DND-41 (cell line): ENCODE results near the gene PDIA2.

Source experiments
- ATAC-seq: fragments of 200-7000 bp; cut with Tn5 transposase; 3 replicates; pipeline ENCODE4 v1.9.1; 2021; ENCODE audit warnings: low read depth; ENCODE audit not compliant: insufficient read depth
- DNase-seq: peaks from one replicate; pipeline ENCODE4 v3.0.0-alpha.2; 2020
- H2AFZ ChIP-seq: 2 replicates; pipeline ENCODE4 v1.6.0; 2012; ENCODE audit warnings: low read depth, low read length
- H3K27ac ChIP-seq: 2 replicates; pipeline ENCODE4 v1.5.1; 2012; ENCODE audit warnings: low read length, inconsistent platforms
- H3K27me3 ChIP-seq: fragments of 200-600 bp; sonication (generic); 2 replicates; pipeline ENCODE4 v1.6.0; 2012; ENCODE audit warnings: low read length, mild to moderate bottlenecking, inconsistent platforms; ENCODE audit not compliant: insufficient read depth, poor library complexity
- H3K36me3 ChIP-seq: 2 replicates; pipeline ENCODE4 v1.5.1; 2012; ENCODE audit warnings: low read length, inconsistent platforms; ENCODE audit not compliant: insufficient read depth
- H3K4me1 ChIP-seq: 2 replicates; pipeline ENCODE4 v1.5.1; 2012; ENCODE audit warnings: mild to moderate bottlenecking, low read length; ENCODE audit not compliant: insufficient read depth
- H3K4me2 ChIP-seq: 2 replicates; pipeline ENCODE4 v1.6.0; 2012; ENCODE audit warnings: mild to moderate bottlenecking, moderate library complexity, low read length, inconsistent platforms; ENCODE audit not compliant: insufficient read depth
- H3K4me3 ChIP-seq, 2 experiments: fragments of 200-600 bp in 1 of 2; shearing (Covaris generic) in 1 of 2; 2 replicates each; pipeline ENCODE4 v1.5.1; 2012 to 2016; ENCODE audit warnings: inconsistent platforms in 2 of 2, low read length in 2 of 2, mild to moderate bottlenecking in 2 of 2, low read depth in 1 of 2, moderate library complexity in 1 of 2
- H3K79me2 ChIP-seq: 2 replicates; pipeline ENCODE4 v1.6.0; 2012; ENCODE audit warnings: low read length, inconsistent platforms; ENCODE audit not compliant: insufficient read depth
- H3K9ac ChIP-seq: 2 replicates; pipeline ENCODE4 v1.6.0; 2012; ENCODE audit warnings: low read depth, mild to moderate bottlenecking, inconsistent platforms, low read length, moderate library complexity
- H3K9me3 ChIP-seq: 2 replicates; pipeline ENCODE4 v1.5.1; 2012; ENCODE audit warnings: low read length, moderate library complexity, mild to moderate bottlenecking, inconsistent platforms; ENCODE audit not compliant: insufficient read depth, severe bottlenecking
- H4K20me1 ChIP-seq: 2 replicates; pipeline ENCODE4 v1.6.0; 2012; ENCODE audit warnings: low read length; ENCODE audit not compliant: insufficient read depth
- EZH2 ChIP-seq: IDR thresholded peaks from 3 replicates; pipeline ENCODE4 v1.6.1; 2012; ENCODE audit warnings: borderline replicate concordance, low read depth, mild to moderate bottlenecking, moderate library complexity, low read length, inconsistent platforms; ENCODE audit not compliant: severe bottlenecking
- TF ChIP-seq, protein P1 (sequence below): IDR thresholded peaks from 2 replicates; pipeline ENCODE4 v1.5.1; 2012; ENCODE audit warnings: borderline replicate concordance, low read length, moderate library complexity, mild to moderate bottlenecking; ENCODE audit not compliant: poor library complexity, severe bottlenecking; ENCODE audit errors: extremely low read depth

Gene PDIA2

DNA sequence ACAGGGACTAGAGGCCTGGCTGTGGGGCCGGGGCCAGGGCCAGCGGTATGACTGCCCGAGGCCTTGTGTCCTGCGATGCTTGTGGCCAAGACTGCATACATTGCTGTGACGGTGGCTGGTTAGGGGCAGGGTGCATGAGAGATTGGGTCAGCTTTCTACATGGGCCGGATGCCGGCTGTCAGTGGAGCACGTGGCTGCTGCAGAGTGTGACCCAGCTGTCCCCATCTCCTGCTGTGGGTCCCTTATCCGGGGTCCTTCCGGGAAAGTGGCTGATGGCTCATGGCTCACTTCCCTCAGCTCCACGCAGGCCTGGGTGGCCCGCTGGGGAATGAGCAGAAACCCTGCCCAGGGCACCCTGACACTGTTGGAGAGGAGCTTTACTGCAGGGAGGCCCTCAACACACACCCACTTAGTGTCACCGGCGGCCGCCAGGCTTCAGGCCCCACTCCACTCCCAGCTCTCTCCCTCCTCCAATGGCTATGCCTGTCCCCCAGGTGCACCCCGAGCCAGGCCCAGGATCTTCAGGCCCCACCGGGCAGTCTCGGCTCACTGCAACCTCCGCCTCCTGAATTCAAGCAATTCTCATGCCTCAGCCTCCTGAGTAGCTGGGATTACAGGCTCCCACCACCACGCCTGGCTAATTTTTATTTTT, 6.4 kb upstream of the PDIA2 start:
- Histone ChIP-seq H3K9me3 (no peaks in the 10 kb centered on the region), H3K4me1 (peaks cover 3% of the 10 kb centered on the region; the same call in 1 of the 2 replicates), H3K4me3 (no peak overlapping the region), H3K79me2 (no peaks in the 10 kb centered on the region), H4K20me1 (peaks cover 4% of the 10 kb centered on the region; the same call in 1 of the 2 replicates), H3K36me3 (no peaks in the 10 kb centered on the region), H3K9ac (no peak overlapping the region), H2AFZ (no peak overlapping the region), H3K4me2 (no peak overlapping the region), H3K27ac (no peak overlapping the region), H3K27me3 (no peaks in the 10 kb centered on the region)
- ATAC-seq (no peak), DNase-seq (no peak)
- TF ChIP-seq, protein P1, sequence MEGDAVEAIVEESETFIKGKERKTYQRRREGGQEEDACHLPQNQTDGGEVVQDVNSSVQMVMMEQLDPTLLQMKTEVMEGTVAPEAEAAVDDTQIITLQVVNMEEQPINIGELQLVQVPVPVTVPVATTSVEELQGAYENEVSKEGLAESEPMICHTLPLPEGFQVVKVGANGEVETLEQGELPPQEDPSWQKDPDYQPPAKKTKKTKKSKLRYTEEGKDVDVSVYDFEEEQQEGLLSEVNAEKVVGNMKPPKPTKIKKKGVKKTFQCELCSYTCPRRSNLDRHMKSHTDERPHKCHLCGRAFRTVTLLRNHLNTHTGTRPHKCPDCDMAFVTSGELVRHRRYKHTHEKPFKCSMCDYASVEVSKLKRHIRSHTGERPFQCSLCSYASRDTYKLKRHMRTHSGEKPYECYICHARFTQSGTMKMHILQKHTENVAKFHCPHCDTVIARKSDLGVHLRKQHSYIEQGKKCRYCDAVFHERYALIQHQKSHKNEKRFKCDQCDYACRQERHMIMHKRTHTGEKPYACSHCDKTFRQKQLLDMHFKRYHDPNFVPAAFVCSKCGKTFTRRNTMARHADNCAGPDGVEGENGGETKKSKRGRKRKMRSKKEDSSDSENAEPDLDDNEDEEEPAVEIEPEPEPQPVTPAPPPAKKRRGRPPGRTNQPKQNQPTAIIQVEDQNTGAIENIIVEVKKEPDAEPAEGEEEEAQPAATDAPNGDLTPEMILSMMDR = no peak
- TF ChIP-seq EZH2 = no peak

DNA sequence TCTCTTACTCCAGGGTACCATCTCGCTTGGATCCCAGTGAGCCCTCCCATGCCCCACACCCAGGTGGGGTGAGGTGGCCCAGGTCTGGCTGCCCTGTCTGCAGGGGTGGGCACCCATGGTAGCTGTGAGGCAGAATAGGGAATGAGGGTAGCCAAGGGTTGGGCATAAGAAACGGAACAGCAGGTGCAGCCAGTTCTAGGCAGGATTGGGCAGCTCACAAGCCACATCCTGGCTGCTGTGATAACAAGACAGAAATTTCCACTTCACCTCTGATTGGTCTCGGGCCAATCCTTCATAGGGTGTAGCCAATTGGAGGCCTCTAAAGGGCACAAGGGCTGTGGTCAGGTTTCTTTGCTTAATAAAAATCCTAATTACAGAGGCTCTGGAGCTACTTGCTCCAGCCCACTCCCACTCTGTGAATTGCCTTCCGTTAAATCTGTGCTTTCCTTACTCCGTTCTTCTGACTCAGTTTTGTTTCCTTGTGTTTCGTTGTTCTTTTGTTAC, 4.0 kb upstream of the PDIA2 start:
- ATAC-seq = peak; percentile 92
- Histone ChIP-seq H3K27me3 (no peaks in the 10 kb centered on the region), H3K9ac (no peak overlapping the region), H3K4me1 (peaks cover 3% of the 10 kb centered on the region; the same call in 1 of the 2 replicates), H4K20me1 (peaks cover 4% of the 10 kb centered on the region; the same call in 1 of the 2 replicates), H3K27ac (no peak overlapping the region), H3K79me2 (no peaks in the 10 kb centered on the region), H2AFZ (no peak overlapping the region), H3K4me2 (no peak overlapping the region), H3K4me3 (no peak overlapping the region), H3K36me3 (no peaks in the 10 kb centered on the region), H3K9me3 (no peaks in the 10 kb centered on the region)
- peak; percentile 63 for DNase-seq
- TF ChIP-seq EZH2 = no peak
- TF ChIP-seq, protein P1 = no peak

DNA sequence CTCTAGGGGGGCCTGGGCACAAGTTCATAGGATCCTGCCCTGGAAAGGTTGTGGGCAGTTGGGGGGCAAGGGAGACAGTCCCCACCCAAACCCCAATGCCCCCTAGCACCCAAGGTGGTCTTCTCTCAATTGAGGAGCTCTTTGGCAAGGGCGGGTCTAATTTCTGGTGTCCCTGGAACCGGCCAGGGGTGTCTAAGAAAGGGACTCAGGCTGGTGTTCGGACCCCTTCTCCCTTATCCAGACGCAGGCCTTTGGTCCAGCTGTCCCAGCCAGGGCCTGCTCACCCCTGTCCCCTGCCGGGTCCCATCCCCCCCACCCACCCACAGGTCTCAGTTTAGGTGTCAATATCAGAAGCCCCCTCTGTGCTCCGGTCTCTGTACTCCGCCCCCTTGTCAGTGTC, 3.4 kb upstream of the PDIA2 start:
- H3K4me3 ChIP-seq = no peak overlapping the region
- no peaks in the 10 kb centered on the region for H3K79me2 ChIP-seq
- no peak overlapping the region for H2AFZ ChIP-seq
- peaks cover 3% of the 10 kb centered on the region; the same call in 1 of the 2 replicates for H3K4me1 ChIP-seq
- H4K20me1 ChIP-seq = no peaks in the 10 kb centered on the region; the same call in 1 of the 2 replicates
- ATAC-seq = no peak
- H3K9ac ChIP-seq = no peak overlapping the region
- DNase-seq = no peak
- TF ChIP-seq, protein P1 = no peak
- TF ChIP-seq EZH2 = no peak
- no peak overlapping the region for H3K4me2 ChIP-seq
- no peak overlapping the region for H3K27ac ChIP-seq
- no peaks in the 10 kb centered on the region for H3K36me3 ChIP-seq
- H3K9me3 ChIP-seq = no peaks in the 10 kb centered on the region
- H3K27me3 ChIP-seq = no peaks in the 10 kb centered on the region
